ENCODE measurements around the gene RBM19. TPM values are rescaled to one million over a fixed set of nuclear protein-coding genes. Genes with fewer than 3 reads are reported as not detected.
"Not testable (repeated sequence)": the region's sequence is repeated elsewhere in the genome, so short reads cannot be mapped to it uniquely, and the experiment has no call there.

Gene RBM19
- total and polyA plus RNA-seq, 2 donors (not counting 3 experiments of a cell fraction or from before 2014, with no cell fraction given): 13.2 to 34.4 TPM

- H3K4me3 ChIP-seq (replicated peaks in 1 of 3; ENCODE audit: insufficient read depth in 1 of 3, low read depth in 1 of 3, low read length in 3 of 3): no peak overlapping the region
- no peak overlapping the region for H2AFZ ChIP-seq (ENCODE audit: low read depth, low read length)
- H4K20me1 ChIP-seq (replicated peaks; ENCODE audit: control insufficient read depth, extremely low read depth, insufficient read depth, low read length): no peaks in the 10 kb centered on the region
- BruUV-seq (replicated peaks): no TSS peak
- H3K9me3 ChIP-seq (replicated peaks; ENCODE audit: control insufficient read depth, insufficient read depth, low read length): no peaks in the 10 kb centered on the region
- no peak overlapping the region for H3K9ac ChIP-seq (replicated peaks; ENCODE audit: extremely low read depth, insufficient read depth, low read length)
- H3K4me1 ChIP-seq (ENCODE audit: control insufficient read depth, extremely low read depth, insufficient read depth, low read length): no peaks in the 10 kb centered on the region
- ChIA-PET CTCF (no interaction called here), POLR2A (no interaction called here)
- H3K27ac ChIP-seq (ENCODE audit: insufficient read depth, low read depth, low read length): no peak overlapping the region
- H3K4me2 ChIP-seq (ENCODE audit: insufficient read depth, low read length): no peak overlapping the region
- no peaks in the 10 kb centered on the region for H3K27me3 ChIP-seq (ENCODE audit: control insufficient read depth in 2 of 2, insufficient read depth in 2 of 2, low read length in 2 of 2)
- intact Hi-C loops (cut with micrococcal nuclease): no loop called here
- H3K9me1 ChIP-seq (replicated peaks; ENCODE audit: control insufficient read depth, extremely low read depth, insufficient read depth, low read length): no peaks in the 10 kb centered on the region
- FAIRE-seq (no peak), DNase-seq (ENCODE audit: low read depth, low spot score) (no peak)
- H3K36me3 ChIP-seq (ENCODE audit: control insufficient read depth in 2 of 2, extremely low read depth in 1 of 2, insufficient read depth in 2 of 2, low read length in 2 of 2): no peaks in the 10 kb centered on the region
- H3K79me2 ChIP-seq (ENCODE audit: control insufficient read depth, insufficient read depth, low read length): no peaks in the 10 kb centered on the region
- TF ChIP-seq EZH2 (IDR thresholded peaks at IDR 0.05; ENCODE audit: borderline replicate concordance, low read depth, low read length, severe bottlenecking) (no peak), CTCF (IDR thresholded peaks at IDR 0.05; ENCODE audit: extremely low read depth in 1 of 2, insufficient read depth in 1 of 2, low read depth in 1 of 2, low read length in 2 of 2) (no peak), FOS (IDR thresholded peaks at IDR 0.05; ENCODE audit: borderline replicate concordance, insufficient read depth, low read length) (no peak), GATA2 (IDR thresholded peaks at IDR 0.05; ENCODE audit: insufficient read depth, insufficient read length, low read depth, low read length) (no peak), POLR2AphosphoS5 (IDR thresholded peaks at IDR 0.05; ENCODE audit: insufficient read depth, low read depth, low read length) (no peak), MAX (IDR thresholded peaks at IDR 0.05; ENCODE audit: insufficient read depth, insufficient read length) (no peak), POLR2A (IDR thresholded peaks at IDR 0.05; ENCODE audit: low read depth, low read length) (no peak), JUN (IDR thresholded peaks at IDR 0.05; ENCODE audit: borderline replicate concordance, insufficient read depth, insufficient read length, low read depth) (no peak), MYC (IDR thresholded peaks at IDR 0.05; ENCODE audit: low read depth, low read length) (no peak)
- dilution Hi-C loops (cut with MboI; ENCODE audit: extremely low pct_ligation_motif_present, low sequenced_read_pairs): no loop called here
Measured at GRCh38 chr12:113994051-113994450, 27.9 kb upstream of the RBM19 start.

- DNase-seq (ENCODE audit: low read depth, low spot score); POLR2A ChIA-PET; FAIRE-seq; H3K4me1 ChIP-seq (ENCODE audit: control insufficient read depth, extremely low read depth, insufficient read depth, low read length); H3K9ac ChIP-seq (replicated peaks; ENCODE audit: extremely low read depth, insufficient read depth, low read length); H2AFZ ChIP-seq (ENCODE audit: low read depth, low read length); H3K4me2 ChIP-seq (ENCODE audit: insufficient read depth, low read length); H3K27ac ChIP-seq (ENCODE audit: insufficient read depth, low read depth, low read length); H3K79me2 ChIP-seq (ENCODE audit: control insufficient read depth, insufficient read depth, low read length); H3K4me3 ChIP-seq (replicated peaks in 1 of 3; ENCODE audit: insufficient read depth in 1 of 3, low read depth in 1 of 3, low read length in 3 of 3); H3K9me1 ChIP-seq (replicated peaks; ENCODE audit: control insufficient read depth, extremely low read depth, insufficient read depth, low read length); H3K9me3 ChIP-seq (replicated peaks; ENCODE audit: control insufficient read depth, insufficient read depth, low read length); BruUV-seq (replicated peaks); H4K20me1 ChIP-seq (replicated peaks; ENCODE audit: control insufficient read depth, extremely low read depth, insufficient read depth, low read length); H3K27me3 ChIP-seq (ENCODE audit: control insufficient read depth in 2 of 2, insufficient read depth in 2 of 2, low read length in 2 of 2); intact Hi-C loops (cut with micrococcal nuclease); H3K36me3 ChIP-seq (ENCODE audit: control insufficient read depth in 2 of 2, extremely low read depth in 1 of 2, insufficient read depth in 2 of 2, low read length in 2 of 2); dilution Hi-C loops (cut with MboI; ENCODE audit: extremely low pct_ligation_motif_present, low sequenced_read_pairs): not testable (repeated sequence)
- CTCF ChIA-PET: interaction anchor here (3.3 kb wide), 1 partner anchor 12 kb away, joined by 15 read pairs; no protein-coding TSS in a partner anchor
Measured at GRCh38 chr12:113992751-113993150, 26.6 kb upstream of the RBM19 start.

All from endothelial cell of umbilical vein (primary cell).